HCT116 (cell line): ENCODE data around the gene KDM6B. TPM values are rescaled to one million over a fixed set of nuclear protein-coding genes. Genes with fewer than 3 reads are reported as not detected.

Source experiments
- ATAC-seq: fragments of 200-7000 bp; cut with Tn5 transposase; 2 replicates; pipeline ENCODE4 v1.9.1; 2020; ENCODE audit warnings: mild to moderate bottlenecking, moderate library complexity
- BruUV-seq: library from RNA; stranded (reverse); fragments of 400-500 nt; replicated peaks from 2 replicates; lab custom pipeline; 2021; lab: Mats Ljungman, UMichigan
- CTCF ChIA-PET: fragments of 300-600 bp; sonication (Branson Sonifier 250); formaldehyde crosslinking; loops from one replicate; lab custom pipeline; 2021; ENCODE audit warnings: antibody characterized with exemption; lab: Charles Lee
- POLR2A ChIA-PET: fragments of 300-600, 350-600 bp; sonication (Branson Sonifier 250); formaldehyde crosslinking; loops from one replicate; lab custom pipeline; 2021; ENCODE audit warnings: antibody characterized with exemption; lab: Charles Lee
- RAD21 ChIA-PET, 2 experiments: fragments of 300-600 bp; sonication (Branson Sonifier 250); formaldehyde crosslinking; loops; one replicate each; lab custom pipeline; 2023; ENCODE audit warnings: low total read pairs in 2 of 2; ENCODE audit not compliant: uncharacterized antibody in 2 of 2, unreplicated experiment in 2 of 2, low non-redundant PET in 1 of 2; lab: Charles Lee
- DNase-seq: peaks from one replicate; pipeline ENCODE4 v3.0.0-alpha.2; 2010; ENCODE audit warnings: low read depth, low spot score
- H2AFZ ChIP-seq: fragments of 200-600 bp; shearing (Covaris generic), sonication (generic); 2 replicates; pipeline ENCODE4 v1.6.1; 2017; ENCODE audit warnings: low read depth, mixed run types, mixed read lengths, antibody characterized with exemption, low read length; ENCODE audit not compliant: poor library complexity, severe bottlenecking
- H3K27ac ChIP-seq: 2 replicates; pipeline ENCODE4 v1.5.1; 2012; ENCODE audit warnings: low read depth, low read length
- H3K27me3 ChIP-seq: fragments of 200-600 bp; sonication (generic); 2 replicates; pipeline ENCODE4 v1.6.1; 2016; ENCODE audit warnings: mixed run types, low read length, mixed read lengths; ENCODE audit not compliant: insufficient read depth
- H3K36me3 ChIP-seq, 2 experiments: fragments of 200-500 bp in 1 of 2; fragments of 200-600 bp in 1 of 2; sonication (Bioruptor generic) in 1 of 2; sonication (generic) in 1 of 2; 2 replicates each; pipeline versions ENCODE4 v1.5.1 to v1.6.1; 2014 to 2016; ENCODE audit warnings: low read length in 2 of 2, inconsistent platforms in 1 of 2, mixed read lengths in 1 of 2, mixed run types in 1 of 2; ENCODE audit not compliant: insufficient read depth in 2 of 2, control insufficient read depth in 1 of 2
- H3K4me1 ChIP-seq, 2 experiments: fragments of 200-600 bp in 1 of 2; sonication (generic) in 1 of 2; 2 replicates each; pipeline versions ENCODE4 v1.5.1 to v1.6.1; 2012 to 2017; ENCODE audit warnings: low read length in 2 of 2, inconsistent platforms in 1 of 2, mild to moderate bottlenecking in 1 of 2, mixed read lengths in 1 of 2, mixed run types in 1 of 2, moderate library complexity in 1 of 2; ENCODE audit not compliant: insufficient read depth in 2 of 2, control insufficient read depth in 1 of 2
- H3K4me2 ChIP-seq: fragments of 200-600 bp; sonication (generic); 2 replicates; pipeline ENCODE4 v1.6.1; 2017; ENCODE audit warnings: mixed run types, low read length, mixed read lengths
- H3K4me3 ChIP-seq, 2 experiments: fragments of 200-600 bp in 1 of 2; sonication (generic) in 1 of 2; replicated peaks in 1 of 2; 2 replicates each; pipeline ENCODE4 v1.5.1; 2011 to 2016; ENCODE audit warnings: low read length in 2 of 2, control low read depth in 1 of 2, low read depth in 1 of 2, mild to moderate bottlenecking in 1 of 2, mixed read lengths in 1 of 2, mixed run types in 1 of 2
- H3K79me2 ChIP-seq: fragments of 200-600 bp; sonication (generic); 2 replicates; pipeline ENCODE4 v1.6.1; 2017; ENCODE audit warnings: mild to moderate bottlenecking, mixed run types, low read length, moderate library complexity, mixed read lengths; ENCODE audit not compliant: insufficient read depth
- H3K9ac ChIP-seq: fragments of 200-600 bp; sonication (generic); 2 replicates; pipeline ENCODE4 v1.6.1; 2016; ENCODE audit warnings: low read length, mixed read lengths
- H3K9me2 ChIP-seq: fragments of 200-600 bp; sonication (generic), shearing (Covaris generic); 2 replicates; pipeline ENCODE4 v1.6.1; 2017; ENCODE audit warnings: mixed run types, mild to moderate bottlenecking, moderate library complexity; ENCODE audit not compliant: insufficient read depth
- H3K9me3 ChIP-seq, 2 experiments: fragments of 200-500 bp in 1 of 2; fragments of 200-600 bp in 1 of 2; sonication (Bioruptor generic) in 1 of 2; sonication (generic) in 1 of 2; 2 replicates each; pipeline ENCODE4 v1.6.1; 2014 to 2017; ENCODE audit warnings: low read length in 2 of 2, mixed read lengths in 2 of 2, inconsistent platforms in 1 of 2, low read depth in 1 of 2, mild to moderate bottlenecking in 1 of 2, mixed run types in 1 of 2, moderate library complexity in 1 of 2; ENCODE audit not compliant: control insufficient read depth in 1 of 2, insufficient read depth in 1 of 2
- H4K20me1 ChIP-seq: fragments of 200-600 bp; sonication (generic), shearing (Covaris generic); 2 replicates; pipeline ENCODE4 v1.6.1; 2017; ENCODE audit warnings: mixed run types, mild to moderate bottlenecking, moderate library complexity; ENCODE audit not compliant: insufficient read depth
- CBX3 ChIP-seq: IDR thresholded peaks from 2 replicates; pipeline ENCODE4 v1.6.1; 2012; ENCODE audit warnings: low read depth
- CEBPB ChIP-seq: IDR thresholded peaks from 2 replicates; pipeline ENCODE4 v1.6.1; 2012; ENCODE audit warnings: low read depth
- EGR1 ChIP-seq: IDR thresholded peaks from 2 replicates; pipeline ENCODE4 v1.6.1; 2012; ENCODE audit warnings: low read depth
- ELF1 ChIP-seq: IDR thresholded peaks from 2 replicates; pipeline ENCODE4 v1.6.1; 2012; ENCODE audit warnings: low read depth, borderline replicate concordance
- EZH2 ChIP-seq: fragments of 200-600 bp; sonication (generic); IDR thresholded peaks from 2 replicates; pipeline ENCODE4 v1.6.1; 2017; ENCODE audit warnings: antibody characterized with exemption, mixed run types
- EZH2phosphoT487 ChIP-seq: fragments of 200-600 bp; IDR thresholded peaks from 2 replicates; pipeline ENCODE4 v1.6.1; 2018; ENCODE audit warnings: antibody characterized with exemption, borderline replicate concordance
- FOSL1 ChIP-seq: IDR thresholded peaks from 2 replicates; pipeline ENCODE4 v1.6.1; 2012; ENCODE audit warnings: low read depth
- POLR2A ChIP-seq: IDR thresholded peaks from 2 replicates; pipeline ENCODE4 v1.7.0; 2011; ENCODE audit warnings: borderline replicate concordance; ENCODE audit not compliant: insufficient read depth, insufficient read length; ENCODE audit errors: extremely low read depth
- POLR2AphosphoS5 ChIP-seq: IDR thresholded peaks from 2 replicates; pipeline ENCODE4 v1.6.1; 2011; ENCODE audit warnings: mild to moderate bottlenecking, low read depth, low read length, moderate library complexity
- SIN3A ChIP-seq: IDR thresholded peaks from 2 replicates; pipeline ENCODE4 v1.6.1; 2012; ENCODE audit warnings: low read depth
- SP1 ChIP-seq: IDR thresholded peaks from 2 replicates; pipeline ENCODE4 v1.6.1; 2012; ENCODE audit warnings: low read depth
- SRF ChIP-seq: IDR thresholded peaks from 2 replicates; pipeline ENCODE4 v1.6.1; 2012; ENCODE audit warnings: low read depth
- TCF7L2 ChIP-seq: IDR thresholded peaks from 2 replicates; pipeline ENCODE4 v1.7.0; 2011; ENCODE audit warnings: borderline replicate concordance, inconsistent platforms; ENCODE audit not compliant: insufficient read depth, insufficient read length; ENCODE audit errors: extremely low read depth
- YY1 ChIP-seq: IDR thresholded peaks from 2 replicates; pipeline ENCODE4 v1.6.1; 2011; ENCODE audit warnings: low read length, low read depth, moderate library complexity, mild to moderate bottlenecking; ENCODE audit not compliant: insufficient replicate concordance; ENCODE audit errors: extremely low read depth
- ZFX ChIP-seq: fragments of 450-650 bp; IDR thresholded peaks from 2 replicates; pipeline ENCODE4 v1.6.1; 2017
- ZNF274 ChIP-seq: fragments of 200-500 bp; sonication (Bioruptor generic); IDR thresholded peaks from 2 replicates; pipeline ENCODE4 v1.6.1; 2014; ENCODE audit warnings: mild to moderate bottlenecking, low read depth, low read length, inconsistent platforms
- intact Hi-C: fragments of 100-400 bp; cut with micrococcal nuclease; formaldehyde crosslinking; loops from 2 replicates; pipeline ENCODE4 v1.10.0; 2022
- total RNA-seq: library from RNA; stranded (reverse); gene quantifications from one replicate; pipeline ENCODE4 v1.2.1, GENCODE V29; 2021; ENCODE audit not compliant: unreplicated experiment
- TF ChIP-seq, protein P1 (sequence below): IDR thresholded peaks from 2 replicates; pipeline ENCODE4 v1.6.1; 2012
- TF ChIP-seq, protein P2 (sequence below): IDR thresholded peaks from 2 replicates; pipeline ENCODE4 v1.6.1; 2012
- TF ChIP-seq, protein P3 (sequence below): IDR thresholded peaks from 2 replicates; pipeline ENCODE4 v1.6.1; 2012; ENCODE audit warnings: low read depth
- TF ChIP-seq, protein P4 (sequence below), 3 experiments: fragments of 200-600 bp in 1 of 3; sonication (generic) in 1 of 3; IDR thresholded peaks in 2 of 3; conservative IDR thresholded peaks in 1 of 3; 2 replicates each; pipeline ENCODE4 v1.5.1; 2012 to 2017; ENCODE audit warnings: low read depth in 2 of 3, low read length in 2 of 3, antibody characterized with exemption in 1 of 3, borderline replicate concordance in 1 of 3, control low read depth in 1 of 3, mild to moderate bottlenecking in 1 of 3, mixed read lengths in 1 of 3, mixed run types in 1 of 3, moderate library complexity in 1 of 3; ENCODE audit not compliant: insufficient read depth in 1 of 3

KDM6B gene
- total RNA-seq, 1 experiment from 2014 or later, result 42.1 TPM

DNA sequence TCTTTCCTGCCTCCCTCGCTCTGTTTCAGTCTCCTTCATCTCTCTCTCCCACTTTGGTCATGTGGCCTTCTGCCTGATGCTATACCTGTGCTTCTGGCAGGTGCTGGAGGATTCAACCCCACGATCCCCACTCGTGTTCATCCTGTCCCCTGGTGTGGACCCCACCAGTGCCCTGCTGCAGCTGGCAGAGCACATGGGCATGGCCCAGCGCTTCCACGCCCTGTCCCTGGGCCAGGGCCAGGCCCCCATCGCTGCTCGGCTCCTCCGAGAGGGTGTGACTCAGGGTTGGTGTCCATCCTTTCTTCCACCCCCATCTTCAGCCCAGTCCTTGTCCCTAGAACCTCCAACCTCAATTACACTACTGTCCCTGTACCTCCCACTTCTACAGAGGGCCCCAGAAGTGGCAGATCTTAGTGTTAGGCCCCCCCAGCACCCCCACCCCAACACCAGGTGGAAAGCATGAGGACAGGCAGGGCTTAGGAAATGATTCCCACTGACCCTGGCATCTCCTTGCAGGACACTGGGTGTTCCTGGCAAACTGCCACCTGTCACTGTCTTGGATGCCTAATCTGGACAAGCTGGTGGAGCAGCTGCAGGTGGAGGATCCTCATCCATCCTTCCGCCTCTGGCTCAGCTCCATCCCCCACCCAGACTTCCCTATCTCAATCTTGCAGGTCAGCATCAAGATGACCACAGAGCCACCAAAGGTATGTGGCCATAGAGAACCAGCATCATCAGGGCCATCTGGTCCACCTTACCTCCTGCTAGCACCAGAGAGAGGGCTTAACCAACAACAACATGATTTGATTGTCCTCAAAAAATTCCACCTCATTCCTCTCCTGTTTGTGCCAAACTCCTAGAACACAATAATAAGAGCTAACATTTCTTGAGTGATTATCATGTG, 9.7 kb upstream of the KDM6B start:
- Histone ChIP-seq H4K20me1 (no peaks in the 10 kb centered on the region), H3K79me2 (no peaks in the 10 kb centered on the region), H3K4me1 (peaks cover 0 to 15% of the 10 kb centered on the region in 2 experiments; a peak in 2 of 4 replicates), H2AFZ (no peak overlapping the region), H3K9ac (no peak overlapping the region), H3K27me3 (no peaks in the 10 kb centered on the region), H3K9me2 (no peaks in the 10 kb centered on the region), H3K27ac (no peak overlapping the region), H3K36me3 (no peaks in the 10 kb centered on the region), H3K9me3 (no peaks in the 10 kb centered on the region), H3K4me3 (no peak overlapping the region), H3K4me2 (no peak overlapping the region)
- ChIA-PET POLR2A (interaction anchor here (1.4 kb wide), 2 partner anchors 11 to 21 kb away, joined by 3 to 10 read pairs; partner anchors contain the start of gene KDM6B), RAD21 (interaction anchor here in 1 of 2 experiments (1.0 to 1.7 kb wide), 3 partner anchors 18 to 217 kb away, joined by 3 to 6 read pairs (median 4); partner anchors contain the start of gene NAA38), CTCF (interaction anchor here (0.8 to 3.6 kb wide), 17 partner anchors 8 to 233 kb away, joined by 3 to 25 read pairs (median 4); partner anchors contain the start of gene NAA38)
- DNase-seq, result no peak
- no peak for TF ChIP-seq TCF7L2
- no peak for TF ChIP-seq ZFX
- TF ChIP-seq YY1, result no peak
- TF ChIP-seq, protein P1, sequence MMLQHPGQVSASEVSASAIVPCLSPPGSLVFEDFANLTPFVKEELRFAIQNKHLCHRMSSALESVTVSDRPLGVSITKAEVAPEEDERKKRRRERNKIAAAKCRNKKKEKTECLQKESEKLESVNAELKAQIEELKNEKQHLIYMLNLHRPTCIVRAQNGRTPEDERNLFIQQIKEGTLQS, result no peak
- no peak for TF ChIP-seq CBX3
- no peak for TF ChIP-seq ZNF274
- TF ChIP-seq POLR2A, result no peak
- no peak for TF ChIP-seq EZH2
- no peak for TF ChIP-seq EGR1
- TF ChIP-seq, protein P2, sequence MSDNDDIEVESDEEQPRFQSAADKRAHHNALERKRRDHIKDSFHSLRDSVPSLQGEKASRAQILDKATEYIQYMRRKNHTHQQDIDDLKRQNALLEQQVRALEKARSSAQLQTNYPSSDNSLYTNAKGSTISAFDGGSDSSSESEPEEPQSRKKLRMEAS, result no peak
- no peak for TF ChIP-seq SIN3A
- no peak for TF ChIP-seq POLR2AphosphoS5
- TF ChIP-seq CEBPB, result no peak
- no peak for TF ChIP-seq SP1
- TF ChIP-seq ELF1, result no peak
- TF ChIP-seq, protein P3, sequence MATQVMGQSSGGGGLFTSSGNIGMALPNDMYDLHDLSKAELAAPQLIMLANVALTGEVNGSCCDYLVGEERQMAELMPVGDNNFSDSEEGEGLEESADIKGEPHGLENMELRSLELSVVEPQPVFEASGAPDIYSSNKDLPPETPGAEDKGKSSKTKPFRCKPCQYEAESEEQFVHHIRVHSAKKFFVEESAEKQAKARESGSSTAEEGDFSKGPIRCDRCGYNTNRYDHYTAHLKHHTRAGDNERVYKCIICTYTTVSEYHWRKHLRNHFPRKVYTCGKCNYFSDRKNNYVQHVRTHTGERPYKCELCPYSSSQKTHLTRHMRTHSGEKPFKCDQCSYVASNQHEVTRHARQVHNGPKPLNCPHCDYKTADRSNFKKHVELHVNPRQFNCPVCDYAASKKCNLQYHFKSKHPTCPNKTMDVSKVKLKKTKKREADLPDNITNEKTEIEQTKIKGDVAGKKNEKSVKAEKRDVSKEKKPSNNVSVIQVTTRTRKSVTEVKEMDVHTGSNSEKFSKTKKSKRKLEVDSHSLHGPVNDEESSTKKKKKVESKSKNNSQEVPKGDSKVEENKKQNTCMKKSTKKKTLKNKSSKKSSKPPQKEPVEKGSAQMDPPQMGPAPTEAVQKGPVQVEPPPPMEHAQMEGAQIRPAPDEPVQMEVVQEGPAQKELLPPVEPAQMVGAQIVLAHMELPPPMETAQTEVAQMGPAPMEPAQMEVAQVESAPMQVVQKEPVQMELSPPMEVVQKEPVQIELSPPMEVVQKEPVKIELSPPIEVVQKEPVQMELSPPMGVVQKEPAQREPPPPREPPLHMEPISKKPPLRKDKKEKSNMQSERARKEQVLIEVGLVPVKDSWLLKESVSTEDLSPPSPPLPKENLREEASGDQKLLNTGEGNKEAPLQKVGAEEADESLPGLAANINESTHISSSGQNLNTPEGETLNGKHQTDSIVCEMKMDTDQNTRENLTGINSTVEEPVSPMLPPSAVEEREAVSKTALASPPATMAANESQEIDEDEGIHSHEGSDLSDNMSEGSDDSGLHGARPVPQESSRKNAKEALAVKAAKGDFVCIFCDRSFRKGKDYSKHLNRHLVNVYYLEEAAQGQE, result no peak
- TF ChIP-seq EZH2phosphoT487, result no peak
- TF ChIP-seq, protein P4, sequence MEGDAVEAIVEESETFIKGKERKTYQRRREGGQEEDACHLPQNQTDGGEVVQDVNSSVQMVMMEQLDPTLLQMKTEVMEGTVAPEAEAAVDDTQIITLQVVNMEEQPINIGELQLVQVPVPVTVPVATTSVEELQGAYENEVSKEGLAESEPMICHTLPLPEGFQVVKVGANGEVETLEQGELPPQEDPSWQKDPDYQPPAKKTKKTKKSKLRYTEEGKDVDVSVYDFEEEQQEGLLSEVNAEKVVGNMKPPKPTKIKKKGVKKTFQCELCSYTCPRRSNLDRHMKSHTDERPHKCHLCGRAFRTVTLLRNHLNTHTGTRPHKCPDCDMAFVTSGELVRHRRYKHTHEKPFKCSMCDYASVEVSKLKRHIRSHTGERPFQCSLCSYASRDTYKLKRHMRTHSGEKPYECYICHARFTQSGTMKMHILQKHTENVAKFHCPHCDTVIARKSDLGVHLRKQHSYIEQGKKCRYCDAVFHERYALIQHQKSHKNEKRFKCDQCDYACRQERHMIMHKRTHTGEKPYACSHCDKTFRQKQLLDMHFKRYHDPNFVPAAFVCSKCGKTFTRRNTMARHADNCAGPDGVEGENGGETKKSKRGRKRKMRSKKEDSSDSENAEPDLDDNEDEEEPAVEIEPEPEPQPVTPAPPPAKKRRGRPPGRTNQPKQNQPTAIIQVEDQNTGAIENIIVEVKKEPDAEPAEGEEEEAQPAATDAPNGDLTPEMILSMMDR (IDR thresholded peaks at IDR 0.05 in 2 of 3, conservative IDR thresholded peaks at IDR 0.05 in 1 of 3; ENCODE audit: borderline replicate concordance in 1 of 3, insufficient read depth in 1 of 3, low read depth in 2 of 3, low read length in 2 of 3), result no peak
- no peak for TF ChIP-seq SRF
- TF ChIP-seq FOSL1, result no peak
- intact Hi-C loops, result loop anchor here (5.0 kb wide), 2 partner anchors 73 to 88 kb away; no protein-coding TSS in a partner anchor
- no peak for ATAC-seq
- no TSS peak for BruUV-seq
